Left colon (tissue), 2 donors: Measurements from ENCODE around the gene ITGA7. TPM values are rescaled to one million over a fixed set of nuclear protein-coding genes. Genes with fewer than 3 reads are reported as not detected.

ENCODE experiments used
- total RNA-seq, 2 donors: library from RNA; stranded (reverse); fragmentation: NEBNext Ultra II Directional; extraction: Animal tissue kit (Norgen Biotek cat#: 25700); gene quantifications; one replicate each; pipeline ENCODE4 v1.2.1, GENCODE V29; 2021
- donor health status: DM: no; HTN: no; CAD: no.
- donor health status: DM: yes; HTN: yes; CAD: no.

The ITGA7 gene
- total RNA-seq, 2 donors from 2014 or later: 10.2 to 56.5 TPM

Other genes with a start within 250 kb of the ITGA7 start
- gene OR6C70, start 237.8 kb downstream of the ITGA7 start, total RNA-seq: not detected
- not detected for gene OR6C68, start 215.5 kb downstream of the ITGA7 start, total RNA-seq
- gene OR6C4, start 158.3 kb downstream of the ITGA7 start, total RNA-seq: not detected
- not detected for gene OR2AP1, start 135.4 kb downstream of the ITGA7 start, total RNA-seq
- not detected for gene OR10P1, start 71.0 kb downstream of the ITGA7 start, total RNA-seq
- gene BLOC1S1, start 8.1 kb upstream of the ITGA7 start, total RNA-seq: 100 to 1,000 TPM; 266 to 300 TPM
- 10 to 100 TPM; 34.2 to 37.7 TPM for gene RDH5, start 12.5 kb upstream of the ITGA7 start, total RNA-seq
- gene CD63, start 21.1 kb upstream of the ITGA7 start, total RNA-seq: 1,000 to 10,000 TPM; 1,137 to 1,252 TPM
- gene GDF11, start 35.2 kb upstream of the ITGA7 start, total RNA-seq: 1 to 10 TPM; 1.5 to 2.7 TPM
- gene SARNP, start 109.8 kb upstream of the ITGA7 start, total RNA-seq: 10 to 100 TPM; 42.7 to 43.7 TPM
- gene ORMDL2, start 110.1 kb upstream of the ITGA7 start, total RNA-seq: 10 to 100 TPM; 64.5 to 82.9 TPM
- gene DNAJC14, start 121.7 kb upstream of the ITGA7 start, total RNA-seq: 10 to 100 TPM; 27.8 to 32.5 TPM
- gene MMP19, start 135.0 kb upstream of the ITGA7 start, total RNA-seq: 1 to 10 TPM; 2.8 to 6.4 TPM
- 10 to 100 TPM; 41.7 to 45.0 TPM for gene PYM1, start 220.0 kb upstream of the ITGA7 start, total RNA-seq
- 100 to 1,000 TPM; 108 to 114 TPM for gene DGKA, start 223.3 kb upstream of the ITGA7 start, total RNA-seq